ENCODE results near the gene PRPF40B. TPM values are rescaled to one million over a fixed set of nuclear protein-coding genes. Genes with fewer than 3 reads are reported as not detected.

PRPF40B gene
- total RNA-seq, 6 experiments from 2014 or later: 4.7 to 8.2 (median 6.3) TPM

- Histone ChIP-seq H3K27me3 (no peaks in the 10 kb centered on the region), H3K36me3 (no peaks in the 10 kb centered on the region), H3K4me3 (no peak overlapping the region), H3K27ac (no peak overlapping the region), H3K9me3 (no peaks in the 10 kb centered on the region), H3K4me1 (peaks cover 0 to 8% (median 2%) of the 10 kb centered on the region in 4 donors)
- ATAC-seq (no peak), DNase-seq (no peak)
- no peak for TF ChIP-seq POLR2A (IDR thresholded peaks at IDR 0.05)
- TF ChIP-seq, protein P1, sequence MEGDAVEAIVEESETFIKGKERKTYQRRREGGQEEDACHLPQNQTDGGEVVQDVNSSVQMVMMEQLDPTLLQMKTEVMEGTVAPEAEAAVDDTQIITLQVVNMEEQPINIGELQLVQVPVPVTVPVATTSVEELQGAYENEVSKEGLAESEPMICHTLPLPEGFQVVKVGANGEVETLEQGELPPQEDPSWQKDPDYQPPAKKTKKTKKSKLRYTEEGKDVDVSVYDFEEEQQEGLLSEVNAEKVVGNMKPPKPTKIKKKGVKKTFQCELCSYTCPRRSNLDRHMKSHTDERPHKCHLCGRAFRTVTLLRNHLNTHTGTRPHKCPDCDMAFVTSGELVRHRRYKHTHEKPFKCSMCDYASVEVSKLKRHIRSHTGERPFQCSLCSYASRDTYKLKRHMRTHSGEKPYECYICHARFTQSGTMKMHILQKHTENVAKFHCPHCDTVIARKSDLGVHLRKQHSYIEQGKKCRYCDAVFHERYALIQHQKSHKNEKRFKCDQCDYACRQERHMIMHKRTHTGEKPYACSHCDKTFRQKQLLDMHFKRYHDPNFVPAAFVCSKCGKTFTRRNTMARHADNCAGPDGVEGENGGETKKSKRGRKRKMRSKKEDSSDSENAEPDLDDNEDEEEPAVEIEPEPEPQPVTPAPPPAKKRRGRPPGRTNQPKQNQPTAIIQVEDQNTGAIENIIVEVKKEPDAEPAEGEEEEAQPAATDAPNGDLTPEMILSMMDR (IDR thresholded peaks at IDR 0.05): no peak
- 100% methylated on average over 7 of the region's 7 CpGs for WGBS (ENCODE audit: insufficient coverage, low coverage, low lambda C conversion rate, missing lambda C conversion rate)
- intact Hi-C loops (cut with DNase I): no loop called here
These were observed 7.6 kb upstream of the PRPF40B start for GRCh38 chr12:49615725-49616124.

DNA sequence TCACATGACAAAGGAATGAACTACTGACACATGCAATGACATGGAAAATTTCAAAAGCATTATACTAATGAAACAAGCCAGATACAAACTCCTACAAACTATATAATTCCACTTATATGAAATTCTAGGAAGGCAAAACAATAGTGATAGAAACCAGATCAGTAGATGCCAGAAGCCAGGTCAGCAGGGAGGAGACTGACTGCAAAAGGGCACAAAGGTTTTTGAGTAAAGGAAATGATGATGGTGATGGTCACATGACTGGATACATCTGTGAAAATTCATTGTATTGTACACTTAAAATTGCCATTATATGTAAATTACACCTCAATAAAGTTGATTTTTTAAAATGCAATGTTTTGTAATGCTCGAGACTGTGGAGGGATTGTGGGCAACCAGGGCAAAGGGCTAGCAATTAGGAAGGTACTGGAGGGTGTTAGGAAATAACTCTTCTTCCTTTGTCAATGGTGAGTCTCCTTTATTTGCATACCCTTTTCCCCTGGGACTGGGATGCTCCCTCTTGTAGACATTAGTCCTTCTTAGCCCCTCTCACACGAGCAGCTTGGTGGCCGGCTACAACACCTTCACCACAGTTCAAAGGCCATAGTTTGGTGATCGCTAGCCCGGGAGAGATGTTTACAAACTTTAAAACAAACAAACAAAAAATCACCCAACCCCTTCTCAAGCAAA is 6.7 kb upstream of the PRPF40B start:
- no peaks in the 10 kb centered on the region for H3K36me3 ChIP-seq
- H3K27me3 ChIP-seq: no peaks in the 10 kb centered on the region
- no peak overlapping the region for H3K27ac ChIP-seq
- intact Hi-C loops (cut with DNase I): no loop called here
- no peaks in the 10 kb centered on the region for H3K9me3 ChIP-seq
- peaks cover 0 to 9% (median 2%) of the 10 kb centered on the region in 4 donors for H3K4me1 ChIP-seq
- TF ChIP-seq, protein P1 (IDR thresholded peaks at IDR 0.05): no peak
- TF ChIP-seq POLR2A (IDR thresholded peaks at IDR 0.05): no peak
- ATAC-seq (no peak), DNase-seq (no peak)
- 29% methylated on average over 5 of the region's 5 CpGs for WGBS (ENCODE audit: insufficient coverage, low coverage, low lambda C conversion rate, missing lambda C conversion rate)
- H3K4me3 ChIP-seq: no peak overlapping the region

GRCh38 chr12:49618576-49618975 is 4.8 kb upstream of the PRPF40B start:
- Histone ChIP-seq H3K9me3 (no peaks in the 10 kb centered on the region), H3K36me3 (no peaks in the 10 kb centered on the region), H3K4me3 (no peak overlapping the region), H3K27me3 (no peaks in the 10 kb centered on the region), H3K4me1 (peaks cover 0 to 9% (median 4%) of the 10 kb centered on the region in 4 donors), H3K27ac (no peak overlapping the region)
- intact Hi-C loops (cut with DNase I): no loop called here
- DNase-seq (no peak), ATAC-seq (no peak)
- 79% methylated on average over 1 of the region's 1 CpG for WGBS (ENCODE audit: insufficient coverage, low coverage, low lambda C conversion rate, missing lambda C conversion rate)
- no peak for TF ChIP-seq POLR2A (IDR thresholded peaks at IDR 0.05)
- TF ChIP-seq, protein P1 (IDR thresholded peaks at IDR 0.05): no peak

DNA sequence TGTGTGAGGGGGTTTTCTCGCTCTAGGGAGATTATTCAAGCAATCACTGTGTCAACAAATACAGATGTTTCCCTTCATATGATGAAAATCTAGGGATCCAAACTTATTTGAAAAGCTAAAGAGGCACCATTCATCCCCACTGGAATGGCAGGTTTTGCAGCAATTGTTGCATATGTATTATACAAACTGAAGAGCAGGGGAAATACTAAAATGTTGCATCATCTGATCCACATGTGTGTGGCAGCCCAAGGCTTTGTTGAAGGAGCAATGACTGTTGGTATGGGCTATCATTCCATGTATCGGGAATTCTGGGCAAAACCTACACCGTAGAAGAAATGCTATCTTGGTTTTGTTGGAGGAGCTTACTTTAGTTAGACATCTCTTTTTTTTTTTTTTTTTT is 4.1 kb upstream of the PRPF40B start:
- H3K27ac ChIP-seq: no peak overlapping the region
- no peaks in the 10 kb centered on the region for H3K36me3 ChIP-seq
- H3K9me3 ChIP-seq: no peaks in the 10 kb centered on the region
- WGBS (ENCODE audit: insufficient coverage, low coverage, low lambda C conversion rate, missing lambda C conversion rate): 88% methylated on average over 3 of the region's 3 CpGs
- no peak for TF ChIP-seq POLR2A (IDR thresholded peaks at IDR 0.05)
- TF ChIP-seq, protein P1 (IDR thresholded peaks at IDR 0.05): no peak
- no peak for ATAC-seq
- no peaks in the 10 kb centered on the region for H3K27me3 ChIP-seq
- DNase-seq: no peak
- peaks cover 0 to 9% (median 4%) of the 10 kb centered on the region in 4 donors for H3K4me1 ChIP-seq
- H3K4me3 ChIP-seq: no peak overlapping the region
- intact Hi-C loops (cut with DNase I): no loop called here

Data from right lobe of liver (tissue), 6 donors.